ENCODE measurements around the gene SLC8A1. TPM values are rescaled to one million over a fixed set of nuclear protein-coding genes. Genes with fewer than 3 reads are reported as not detected.

Gene SLC8A1
- total RNA-seq, 1 experiment from 2014 or later, result 1.6 TPM

DNA sequence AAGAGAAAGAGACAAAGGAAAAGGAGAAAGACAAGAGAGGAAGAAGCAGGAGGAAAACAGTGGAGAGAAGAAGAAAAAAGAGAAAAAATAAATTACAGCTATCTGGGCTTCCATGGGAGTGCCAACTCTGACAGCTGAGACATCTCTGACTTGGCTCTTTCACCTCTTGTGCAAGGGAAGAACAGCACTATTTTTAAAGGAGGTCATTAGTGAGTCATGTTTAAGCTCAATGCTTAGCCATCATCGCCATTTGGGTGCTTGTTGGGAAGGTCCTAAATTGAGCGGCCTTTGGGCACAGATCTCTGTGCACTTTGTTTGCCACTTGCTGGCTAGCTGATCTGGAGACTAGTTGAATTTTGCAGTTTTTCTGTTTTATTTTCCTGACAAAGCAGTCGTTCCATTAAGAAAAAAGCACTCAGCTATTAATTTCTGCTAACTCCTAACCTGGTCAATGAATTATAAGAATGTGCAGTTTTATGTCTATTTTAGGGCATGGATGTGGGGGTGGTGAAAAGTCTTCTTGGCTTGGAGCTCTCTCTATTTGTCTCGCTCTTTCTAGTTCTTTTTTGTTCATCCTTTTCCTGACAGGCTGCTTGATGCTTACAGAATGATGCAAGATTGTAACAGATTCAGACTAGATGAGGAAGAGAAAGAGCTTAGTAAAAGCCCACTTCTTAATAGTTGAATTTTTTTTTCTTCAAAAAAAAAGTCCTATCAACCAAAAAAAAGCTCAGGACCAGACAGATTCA lies 231.5 kb downstream of the SLC8A1 start:
- H3K27me3 Mint-ChIP-seq (ENCODE audit: insufficient read depth, unreplicated experiment), result no peaks in the 10 kb centered on the region
- H3K4me3 Mint-ChIP-seq (ENCODE audit: unreplicated experiment), result no peak overlapping the region
- no peak overlapping the region for H3K27ac Mint-ChIP-seq (ENCODE audit: low read depth, unreplicated experiment)
- H3K9me3 Mint-ChIP-seq (ENCODE audit: unreplicated experiment), result no peaks in the 10 kb centered on the region
- no peaks in the 10 kb centered on the region for H3K36me3 Mint-ChIP-seq (ENCODE audit: insufficient read depth, unreplicated experiment)
- no TSS peak for BruUV-seq (replicated peaks)
- H3K4me1 Mint-ChIP-seq (ENCODE audit: insufficient read depth, unreplicated experiment), result peaks cover 15% of the 10 kb centered on the region
- intact Hi-C loops (cut with micrococcal nuclease), result no loop called here
- TF ChIP-seq CTCF (IDR thresholded peaks at IDR 0.05; ENCODE audit: unreplicated experiment), result no peak
- CTCF ChIA-PET, result interaction anchor here (0.5 to 1.5 kb wide), 9 partner anchors 10 to 1643 kb away, joined by 3 to 6 read pairs (median 3); no protein-coding TSS in a partner anchor
- POLR2A ChIA-PET, result interaction anchor here (0.6 to 3.0 kb wide), 8 partner anchors 9 to 693 kb away, joined by 3 to 14 read pairs (median 3); no protein-coding TSS in a partner anchor
- peak; percentile 76 for DNase-seq (ENCODE audit: unreplicated experiment)

- H3K9me3 Mint-ChIP-seq (ENCODE audit: unreplicated experiment), result no peaks in the 10 kb centered on the region
- ChIA-PET POLR2A (interaction anchor here (0.6 to 3.0 kb wide), 5 partner anchors 11 to 1220 kb away, joined by 3 to 14 read pairs (median 3); no protein-coding TSS in a partner anchor), CTCF (interaction anchor here (1.1 to 2.5 kb wide), 3 partner anchors 14 to 336 kb away, joined by 3 to 12 read pairs (median 3); no protein-coding TSS in a partner anchor)
- intact Hi-C loops (cut with micrococcal nuclease), result no loop called here
- DNase-seq (ENCODE audit: unreplicated experiment), result no peak
- no peak for TF ChIP-seq CTCF (IDR thresholded peaks at IDR 0.05; ENCODE audit: unreplicated experiment)
- no peak overlapping the region for H3K27ac Mint-ChIP-seq (ENCODE audit: low read depth, unreplicated experiment)
- no TSS peak for BruUV-seq (replicated peaks)
- no peaks in the 10 kb centered on the region for H3K27me3 Mint-ChIP-seq (ENCODE audit: insufficient read depth, unreplicated experiment)
- peaks cover 15% of the 10 kb centered on the region for H3K4me1 Mint-ChIP-seq (ENCODE audit: insufficient read depth, unreplicated experiment)
- no peak overlapping the region for H3K4me3 Mint-ChIP-seq (ENCODE audit: unreplicated experiment)
- H3K36me3 Mint-ChIP-seq (ENCODE audit: insufficient read depth, unreplicated experiment), result no peaks in the 10 kb centered on the region
These were observed 232.7 kb downstream of the SLC8A1 start for GRCh38 chr2:40219141-40219540.

DNA sequence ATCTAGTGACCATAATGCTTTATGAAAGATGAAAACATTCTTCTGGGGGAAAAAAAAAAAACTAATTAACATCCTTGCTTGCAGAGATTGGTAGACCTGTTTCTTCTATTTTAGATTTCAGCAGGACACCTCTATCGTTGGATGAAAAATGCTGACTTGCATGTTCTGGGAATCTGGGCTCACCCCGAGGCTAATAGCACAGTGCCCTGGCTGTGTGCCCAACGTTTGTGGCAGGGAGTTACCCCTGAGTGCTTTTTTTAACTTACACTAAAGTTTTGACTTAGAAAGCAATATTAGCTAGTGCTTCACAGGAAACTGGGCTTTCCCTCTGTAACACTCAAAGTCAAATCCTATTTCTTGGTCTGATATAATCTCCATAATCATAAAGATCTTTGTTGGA lies 233.2 kb downstream of the SLC8A1 start:
- Mint-ChIP-seq H3K4me3 (ENCODE audit: unreplicated experiment) (no peak overlapping the region), H3K27ac (ENCODE audit: low read depth, unreplicated experiment) (no peak overlapping the region), H3K36me3 (ENCODE audit: insufficient read depth, unreplicated experiment) (no peaks in the 10 kb centered on the region), H3K27me3 (ENCODE audit: insufficient read depth, unreplicated experiment) (no peaks in the 10 kb centered on the region), H3K4me1 (ENCODE audit: insufficient read depth, unreplicated experiment) (peaks cover 15% of the 10 kb centered on the region), H3K9me3 (ENCODE audit: unreplicated experiment) (no peaks in the 10 kb centered on the region)
- ChIA-PET CTCF (interaction anchor here (0.6 to 2.5 kb wide), 3 partner anchors 14 to 336 kb away, joined by 3 to 12 read pairs (median 4); no protein-coding TSS in a partner anchor), POLR2A (interaction anchor here (1.1 to 3.0 kb wide), 2 partner anchors 11 to 27 kb away, joined by 3 to 14 read pairs; no protein-coding TSS in a partner anchor)
- no TSS peak for BruUV-seq (replicated peaks)
- intact Hi-C loops (cut with micrococcal nuclease), result no loop called here
- DNase-seq (ENCODE audit: unreplicated experiment), result peak; percentile 75
- TF ChIP-seq CTCF (IDR thresholded peaks at IDR 0.05; ENCODE audit: unreplicated experiment), result no peak

DNA sequence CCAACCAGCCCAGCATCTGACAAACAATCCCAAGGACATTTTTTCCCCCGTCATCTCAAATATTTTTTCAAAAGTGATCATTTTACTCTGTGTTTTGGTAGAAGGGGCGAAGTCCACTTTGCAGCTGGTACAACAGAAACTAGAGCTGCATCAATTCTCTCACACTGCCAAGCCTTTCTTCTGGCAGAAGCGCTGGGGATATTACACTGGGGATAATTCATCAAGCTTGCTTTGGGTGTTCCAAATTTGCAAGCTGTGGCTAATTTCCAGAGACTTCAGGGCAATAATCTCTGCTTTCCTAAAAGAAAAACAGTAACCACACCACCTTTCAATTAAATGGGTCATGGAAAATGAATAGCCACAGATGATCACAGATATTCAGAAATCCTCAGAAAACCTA lies 238.3 kb downstream of the SLC8A1 start:
- no peak overlapping the region for H3K27ac Mint-ChIP-seq (ENCODE audit: low read depth, unreplicated experiment)

More for the DNA sequence above, 238.3 kb downstream of the SLC8A1 start:
- ChIA-PET POLR2A (interaction anchor here (0.6 kb wide), 1 partner anchor 12 kb away, joined by 3 read pairs; no protein-coding TSS in a partner anchor), CTCF (interaction anchor here (0.6 to 2.7 kb wide), 31 partner anchors 11 to 1535 kb away, joined by 3 to 34 read pairs (median 5); no protein-coding TSS in a partner anchor)
- no peaks in the 10 kb centered on the region for H3K27me3 Mint-ChIP-seq (ENCODE audit: insufficient read depth, unreplicated experiment)
- intact Hi-C loops (cut with micrococcal nuclease), result no loop called here
- TF ChIP-seq CTCF (IDR thresholded peaks at IDR 0.05; ENCODE audit: unreplicated experiment), result no peak
- H3K4me3 Mint-ChIP-seq (ENCODE audit: unreplicated experiment), result no peak overlapping the region
- H3K36me3 Mint-ChIP-seq (ENCODE audit: insufficient read depth, unreplicated experiment), result no peaks in the 10 kb centered on the region
- peaks cover under 1% of the 10 kb centered on the region for H3K4me1 Mint-ChIP-seq (ENCODE audit: insufficient read depth, unreplicated experiment)
- no peak for DNase-seq (ENCODE audit: unreplicated experiment)
- H3K9me3 Mint-ChIP-seq (ENCODE audit: unreplicated experiment), result no peaks in the 10 kb centered on the region
- BruUV-seq (replicated peaks), result no TSS peak
